ENCODE measurements around the gene GIPC3.

The GIPC3 gene, protein sequence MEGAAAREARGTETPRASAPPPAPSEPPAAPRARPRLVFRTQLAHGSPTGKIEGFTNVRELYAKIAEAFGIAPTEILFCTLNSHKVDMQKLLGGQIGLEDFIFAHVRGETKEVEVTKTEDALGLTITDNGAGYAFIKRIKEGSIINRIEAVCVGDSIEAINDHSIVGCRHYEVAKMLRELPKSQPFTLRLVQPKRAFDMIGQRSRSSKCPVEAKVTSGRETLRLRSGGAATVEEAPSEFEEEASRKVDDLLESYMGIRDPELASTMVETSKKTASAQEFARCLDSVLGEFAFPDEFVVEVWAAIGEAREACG

DNA sequence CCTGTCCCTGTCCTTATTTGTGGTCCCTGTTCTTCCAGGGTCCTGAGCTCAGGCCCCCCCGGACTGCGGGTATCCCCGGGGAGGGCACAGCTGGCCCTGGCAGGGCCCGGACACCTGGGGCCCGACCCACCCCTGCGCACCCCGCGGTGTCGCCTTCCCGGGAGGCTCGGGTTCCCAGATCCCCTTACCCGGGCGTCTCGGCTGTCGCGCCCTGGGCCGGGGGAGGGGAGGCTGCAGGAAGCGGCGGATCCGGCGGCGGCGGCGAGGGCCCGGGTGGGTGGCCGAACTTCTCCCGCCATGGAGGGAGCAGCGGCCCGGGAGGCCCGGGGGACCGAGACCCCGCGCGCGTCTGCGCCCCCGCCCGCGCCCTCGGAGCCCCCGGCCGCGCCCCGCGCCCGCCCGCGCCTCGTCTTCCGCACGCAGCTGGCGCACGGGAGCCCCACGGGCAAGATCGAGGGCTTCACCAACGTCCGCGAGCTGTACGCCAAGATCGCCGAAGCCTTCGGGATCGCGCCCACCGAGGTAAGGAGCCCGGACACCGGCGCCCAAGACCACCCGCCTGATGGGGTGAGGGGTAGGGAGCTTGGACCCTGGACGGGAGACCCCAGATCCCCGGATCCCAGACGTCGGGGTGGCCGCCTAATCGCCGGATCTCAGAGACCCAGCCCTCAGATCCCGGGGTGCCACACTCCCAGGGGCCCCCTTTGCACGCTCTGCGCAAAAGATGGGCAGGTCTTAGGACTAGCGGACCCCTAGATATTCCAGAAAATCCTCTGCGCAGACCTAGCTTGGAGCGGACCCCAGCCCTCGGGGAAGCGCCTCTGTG is at the start of gene GIPC3:
Gene GIPC3 (plus strand): TSS at position 178 of the 826 bp plus-strand sequence. CDS start 120 bp downstream, at position 298.
- peak; percentile 59 for DNase-seq (ENCODE audit: low spot score)

DNA sequence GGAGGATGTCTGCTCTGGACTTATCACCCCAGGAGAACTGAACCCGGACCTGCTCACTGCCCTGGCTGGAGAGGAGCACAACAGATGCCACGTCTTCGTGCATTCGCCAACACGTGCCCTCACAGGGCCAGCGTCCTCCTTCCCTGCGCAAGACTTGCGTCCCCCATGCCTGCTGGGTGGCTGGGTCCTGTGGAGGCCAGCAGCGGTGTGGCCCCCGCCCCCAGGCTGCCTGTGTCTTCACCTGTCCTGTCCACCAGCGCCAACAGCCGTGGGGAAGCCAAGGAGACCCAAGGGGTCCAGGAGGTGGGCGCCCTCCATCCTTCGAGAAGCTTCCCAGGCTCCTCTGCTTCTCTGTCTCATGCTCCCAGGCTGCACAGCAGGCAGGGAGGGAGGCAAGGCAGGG is 49.7 kb upstream of the GIPC3 start:
- no peak for DNase-seq (ENCODE audit: low spot score)

DNA sequence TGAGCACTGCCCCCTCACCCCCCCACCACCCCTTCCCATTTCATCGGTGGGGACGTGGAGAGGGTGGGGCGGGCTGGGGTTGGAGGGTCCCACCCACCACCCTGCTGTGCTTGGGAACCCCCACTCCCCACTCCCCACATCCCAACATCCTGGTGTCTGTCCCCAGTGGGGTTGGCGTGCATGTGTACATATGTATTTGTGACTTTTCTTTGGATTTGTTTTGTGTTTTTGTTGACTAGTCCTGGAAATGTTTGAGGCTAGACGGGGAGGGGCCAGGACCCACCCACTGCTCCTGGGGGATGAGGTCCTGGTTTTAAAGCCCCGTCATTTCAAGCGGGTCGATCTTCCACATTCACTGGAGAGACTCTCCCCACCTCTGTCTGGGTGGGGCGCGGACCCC is 49.3 kb upstream of the GIPC3 start:
- DNase-seq (ENCODE audit: low spot score): no peak

DNA sequence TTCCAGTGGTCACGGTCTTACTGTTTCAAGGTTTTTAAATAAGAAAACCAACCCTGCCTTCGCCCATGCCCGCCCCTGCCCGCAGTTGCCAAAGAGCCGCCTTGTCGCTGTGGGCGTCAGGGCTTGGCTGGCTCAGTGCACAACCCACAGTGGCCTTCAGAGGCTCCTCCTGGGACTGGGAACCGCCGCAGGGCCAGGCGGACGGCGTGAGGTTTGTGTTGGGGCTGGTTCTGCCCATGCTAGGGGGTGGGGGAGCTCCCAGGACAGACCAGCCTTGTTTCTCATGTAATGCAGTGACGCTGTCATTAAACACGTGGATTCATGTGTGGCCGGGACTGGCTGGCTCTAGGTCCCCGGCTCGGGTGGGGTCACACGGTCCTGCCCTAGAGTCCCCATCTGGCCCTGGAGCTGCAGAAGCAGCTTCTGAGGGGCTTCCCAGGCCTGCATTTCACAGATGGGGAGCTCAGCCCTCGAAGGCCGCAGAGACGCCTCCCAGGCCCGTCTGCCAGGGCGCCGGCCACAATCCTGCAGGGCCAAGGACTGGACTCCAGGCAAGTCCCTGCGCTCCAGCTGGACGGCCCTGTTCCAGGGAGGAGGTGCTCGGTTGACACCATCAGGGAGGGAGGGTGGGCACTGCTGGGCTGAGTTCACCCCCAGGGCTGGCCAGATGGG is 48.7 kb upstream of the GIPC3 start:
- no peak for DNase-seq (ENCODE audit: low spot score)

DNA sequence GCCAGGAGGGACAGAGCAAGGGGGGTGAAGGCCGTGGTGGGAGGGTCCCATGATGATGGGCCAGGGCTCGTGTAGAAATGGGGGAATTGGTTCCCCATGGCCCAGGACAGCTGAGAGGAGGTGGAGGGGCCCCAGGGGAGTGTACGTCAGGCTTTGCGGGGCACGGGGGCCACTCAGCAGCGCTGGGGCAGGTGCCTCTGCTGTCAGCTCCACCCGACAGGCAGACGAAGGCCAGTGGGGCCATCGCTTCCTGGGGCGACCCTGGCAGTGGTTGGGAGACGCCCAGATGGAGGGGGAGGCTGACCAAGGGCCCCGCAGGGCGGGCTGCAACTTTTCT is 48.2 kb upstream of the GIPC3 start:
- no peak for DNase-seq (ENCODE audit: low spot score)

DNA sequence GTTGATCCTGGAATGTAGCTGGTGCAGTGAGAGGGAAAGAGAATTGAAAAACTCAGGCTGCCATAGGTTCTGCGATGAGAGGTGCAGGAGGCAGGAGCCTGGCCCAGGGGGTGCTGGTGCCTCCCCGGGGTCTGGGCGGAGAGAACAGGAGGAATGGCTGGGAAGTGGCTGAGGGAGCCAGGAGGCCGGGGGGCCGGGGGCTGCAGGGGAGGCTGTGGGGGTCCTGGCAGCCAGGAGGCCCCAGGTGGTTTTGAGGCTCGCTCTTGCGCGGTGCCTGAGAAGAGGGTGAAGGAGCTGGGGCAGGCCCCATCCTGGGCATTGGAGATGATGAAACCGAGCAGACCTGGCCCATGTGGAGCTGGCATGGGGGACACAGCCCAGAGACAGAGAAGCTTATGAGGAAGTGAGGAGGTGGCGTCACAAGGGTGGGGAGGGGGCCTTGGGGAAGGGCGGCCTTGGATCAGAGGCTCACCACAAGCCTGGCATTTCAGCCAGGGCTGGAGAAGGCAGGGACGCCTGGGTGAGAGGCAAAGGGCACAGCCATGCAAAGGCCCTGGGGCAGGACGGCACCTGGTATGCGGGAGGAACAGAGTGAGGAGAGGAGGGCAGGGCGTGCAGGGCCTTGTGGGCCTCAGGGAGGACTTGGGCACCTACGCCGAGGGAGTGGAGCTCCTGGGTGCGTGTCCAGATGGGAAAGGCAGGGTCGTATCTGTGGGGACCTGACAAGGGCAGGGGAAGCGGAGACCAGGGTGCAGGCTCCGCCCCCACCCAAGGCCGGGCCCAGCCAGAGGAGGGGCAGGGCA is 47.6 kb upstream of the GIPC3 start:
- DNase-seq (ENCODE audit: low spot score): no peak

DNA sequence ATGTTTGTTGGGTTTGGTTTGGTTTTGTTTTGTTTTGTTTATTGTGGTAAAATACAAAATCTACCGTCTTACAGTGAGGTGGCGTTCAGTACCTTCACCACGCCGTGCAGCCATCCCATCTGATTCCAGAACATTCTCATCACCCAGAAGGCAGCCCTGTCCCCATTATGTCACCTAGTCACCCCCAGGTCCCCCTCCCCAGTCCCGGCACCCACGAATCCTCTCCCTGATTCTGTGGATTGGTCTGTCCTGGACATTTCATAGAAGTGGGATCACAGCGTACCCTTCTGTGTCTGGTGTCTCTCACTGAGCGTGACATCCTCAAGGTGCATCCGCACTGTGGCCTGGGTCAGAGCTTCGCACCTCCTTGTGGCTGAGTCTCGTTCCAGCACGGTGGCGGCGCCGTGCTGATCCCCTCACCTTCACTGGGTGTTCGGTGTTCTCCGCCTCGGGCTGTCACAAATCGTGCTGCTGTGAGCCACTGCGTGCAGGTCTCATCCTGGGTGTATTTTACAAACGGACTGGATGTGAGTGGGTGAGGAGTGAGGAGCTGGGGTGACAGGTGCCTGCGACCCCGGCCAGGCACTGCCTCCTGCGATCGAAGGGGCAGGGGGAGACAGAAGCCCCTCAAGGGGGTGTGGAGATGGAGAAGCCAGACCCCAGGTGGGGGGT is 46.9 kb upstream of the GIPC3 start:
- DNase-seq (ENCODE audit: low spot score): no peak

DNA sequence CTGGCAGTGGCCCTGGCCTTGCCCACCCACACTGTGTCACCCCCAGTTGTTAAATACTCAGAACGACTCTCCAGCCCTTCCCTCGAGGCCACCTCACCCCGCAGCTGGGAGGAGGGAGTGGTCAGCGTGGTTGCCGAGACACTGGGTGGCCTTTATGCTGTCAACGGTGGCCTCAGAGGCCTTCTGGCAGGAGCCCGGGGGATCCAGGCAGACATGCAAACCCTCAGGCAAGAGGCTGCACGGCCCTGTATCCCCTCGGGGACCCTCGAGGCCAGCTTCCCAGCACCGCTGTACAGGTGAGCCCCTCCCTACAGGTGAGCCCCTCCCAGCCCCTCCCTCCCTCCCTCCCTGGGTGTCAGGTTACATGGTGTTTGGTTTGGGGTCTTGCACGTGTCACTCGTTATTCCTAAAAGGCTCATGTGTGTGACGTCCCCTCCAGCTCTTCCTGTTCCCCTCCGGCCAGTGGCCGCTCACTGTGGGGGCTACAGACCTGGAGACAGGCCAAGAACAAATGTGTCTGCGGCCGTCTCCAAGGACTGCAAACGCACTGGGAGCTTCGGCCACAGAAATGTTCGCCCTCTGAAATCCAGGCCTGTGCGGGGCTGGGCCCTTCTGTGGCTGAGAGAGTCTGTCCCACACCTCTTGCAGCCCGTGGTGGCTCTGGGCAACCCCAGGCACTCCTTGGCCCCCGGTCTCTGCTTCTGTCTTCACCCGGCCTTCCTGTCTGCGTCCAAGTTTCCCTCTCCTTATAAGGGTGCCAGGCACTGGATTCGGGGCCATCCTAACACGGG is 46.1 kb upstream of the GIPC3 start, which contains the start of gene TEKTIP1:
Gene TEKTIP1 (plus strand): TSS at position 210 of the 791 bp plus-strand sequence. CDS start 4 bp downstream, at position 214.
- peak; percentile 70 for DNase-seq (ENCODE audit: low spot score)

DNA sequence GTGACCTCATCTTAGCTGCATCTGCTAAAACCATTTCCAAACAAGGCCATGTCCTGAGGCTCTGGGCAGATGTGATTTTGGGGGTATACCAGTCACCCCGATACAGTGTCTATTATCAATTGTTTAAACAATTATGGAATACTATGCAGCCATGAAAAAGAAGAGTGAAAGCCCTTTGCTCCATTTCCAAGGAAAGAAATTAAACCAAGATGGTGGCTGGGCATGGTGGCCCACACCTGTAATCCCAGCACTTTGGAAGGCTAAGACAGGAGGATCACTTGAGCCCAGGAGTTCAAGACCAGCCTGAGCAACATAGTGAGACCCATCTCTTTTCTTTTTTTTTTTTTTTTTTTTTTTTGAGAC is 45.5 kb upstream of the GIPC3 start:
- DNase-seq (ENCODE audit: low spot score): no peak

DNA sequence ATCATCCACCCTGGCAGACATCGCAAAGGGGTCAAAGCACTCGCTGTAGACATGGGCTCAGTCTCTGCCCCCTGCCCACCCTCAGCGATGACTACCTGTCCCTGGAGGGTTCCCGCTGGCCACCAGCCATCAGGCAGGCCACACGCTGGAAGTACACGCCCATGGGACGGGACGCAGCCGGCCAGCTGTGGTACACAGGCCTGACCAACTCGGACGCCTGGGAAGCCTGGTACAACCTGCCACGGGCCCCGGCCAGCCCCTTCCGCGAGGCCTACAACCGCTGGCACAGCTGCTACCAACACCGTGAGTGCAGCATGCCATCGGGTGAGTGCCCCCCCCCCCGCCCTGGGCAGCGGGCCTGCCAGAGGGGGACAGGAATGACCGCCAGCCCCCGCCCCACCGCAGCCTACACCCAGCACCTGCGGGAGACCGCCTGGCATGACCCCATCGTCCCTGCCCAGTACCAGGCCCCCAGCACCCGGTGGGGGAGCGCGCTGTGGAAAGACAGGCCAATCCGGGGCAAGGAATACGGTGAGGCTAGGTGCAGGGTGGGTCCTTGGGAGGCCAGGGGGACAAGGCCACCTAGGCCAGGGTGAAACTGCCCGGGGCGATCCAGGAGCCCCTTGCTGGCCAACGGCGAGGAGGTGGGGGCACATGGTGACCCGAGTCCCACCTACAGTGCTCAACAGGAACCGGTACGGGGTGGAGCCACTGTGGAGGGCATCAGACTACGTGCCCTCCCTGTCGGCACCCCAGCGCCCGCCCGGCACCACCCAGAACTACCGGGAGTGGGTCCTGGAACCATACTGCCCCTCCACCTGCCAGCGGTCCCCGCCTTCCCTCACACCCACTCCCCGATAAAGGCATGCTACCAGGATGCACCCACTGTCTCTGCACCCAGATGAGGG is 41.9 kb upstream of the GIPC3 start:
- DNase-seq (ENCODE audit: low spot score): no peak

DNA sequence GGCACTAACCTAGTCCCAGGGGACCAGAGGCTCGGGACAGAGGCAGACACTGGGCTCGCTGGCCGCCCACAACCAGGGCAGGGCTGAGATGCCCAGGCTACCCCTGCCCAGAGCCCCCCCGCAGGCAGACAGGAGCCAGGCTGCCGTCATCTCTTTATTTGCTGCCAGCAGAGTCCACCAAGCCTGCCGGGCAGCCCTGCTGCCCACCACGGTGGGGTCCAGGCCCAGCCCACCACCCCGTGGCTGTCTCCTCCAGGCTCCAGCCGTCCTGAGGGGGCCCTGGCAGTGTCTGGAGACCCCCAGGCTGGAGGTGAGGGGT is 41.3 kb upstream of the GIPC3 start:
- DNase-seq (ENCODE audit: low spot score): no peak

DNA sequence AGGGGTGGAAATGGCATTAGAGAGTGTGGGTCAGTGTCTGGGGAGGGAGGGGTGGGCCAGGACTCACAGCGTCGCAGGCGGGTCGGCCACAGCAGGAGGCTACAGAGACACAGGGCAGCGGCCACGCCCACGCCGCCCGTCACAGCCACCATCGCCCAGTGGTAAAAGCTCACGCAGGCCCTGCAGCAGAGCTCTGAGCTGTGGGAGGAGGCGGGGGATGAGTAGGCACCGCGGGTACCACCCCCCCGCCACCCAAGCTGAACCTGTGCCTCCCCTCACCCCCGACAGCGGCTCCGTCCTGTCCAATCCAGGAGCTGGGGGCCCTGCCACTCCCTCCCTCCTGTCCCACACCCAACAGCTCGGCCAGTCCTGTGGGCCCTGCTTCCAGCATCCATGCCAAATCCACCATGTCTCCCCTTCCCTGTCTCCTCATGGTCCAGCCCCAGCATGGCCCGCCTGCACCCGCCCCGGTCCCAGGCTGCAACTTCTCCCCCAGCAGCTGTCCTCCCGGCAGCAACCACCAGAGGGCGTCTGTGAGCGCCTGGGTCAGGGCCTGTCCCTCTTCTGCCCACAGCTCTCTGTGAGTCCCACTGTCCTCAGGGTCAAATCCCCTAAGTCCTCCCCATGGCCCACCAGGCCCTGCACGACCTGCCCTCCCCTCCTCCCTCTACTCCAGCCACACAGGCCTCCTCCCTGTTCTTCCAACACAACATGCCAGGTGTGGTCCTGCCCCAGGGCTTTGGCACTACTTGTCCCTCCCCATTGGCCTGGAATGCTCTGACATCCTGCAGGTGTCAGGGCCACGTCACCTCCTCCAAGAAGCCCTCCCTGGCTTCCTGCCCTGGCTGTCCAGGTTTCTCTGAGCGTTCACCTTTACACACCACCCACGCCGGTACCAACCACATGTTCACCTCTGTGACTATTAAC is 40.3 kb upstream of the GIPC3 start:
- peak; percentile 95 for DNase-seq (ENCODE audit: low spot score)

DNA sequence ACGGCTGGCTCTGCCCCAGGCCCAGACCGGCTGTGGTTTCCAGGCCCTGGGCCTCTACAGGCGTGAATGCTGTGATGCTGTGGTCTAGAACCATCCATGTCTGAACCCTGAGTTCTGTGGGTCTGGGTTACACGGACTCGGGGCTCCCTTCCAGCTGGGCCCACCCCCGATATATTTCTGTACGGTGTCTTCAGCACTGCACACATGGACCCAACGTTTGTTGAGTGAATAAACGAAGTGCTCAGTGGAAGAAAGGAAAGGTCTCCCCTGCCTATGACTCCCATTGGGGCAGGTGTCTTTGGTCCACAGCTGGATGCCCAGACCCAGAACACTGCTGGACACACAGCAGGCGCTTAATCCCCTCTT is 39.6 kb upstream of the GIPC3 start:
- DNase-seq (ENCODE audit: low spot score): no peak

DNA sequence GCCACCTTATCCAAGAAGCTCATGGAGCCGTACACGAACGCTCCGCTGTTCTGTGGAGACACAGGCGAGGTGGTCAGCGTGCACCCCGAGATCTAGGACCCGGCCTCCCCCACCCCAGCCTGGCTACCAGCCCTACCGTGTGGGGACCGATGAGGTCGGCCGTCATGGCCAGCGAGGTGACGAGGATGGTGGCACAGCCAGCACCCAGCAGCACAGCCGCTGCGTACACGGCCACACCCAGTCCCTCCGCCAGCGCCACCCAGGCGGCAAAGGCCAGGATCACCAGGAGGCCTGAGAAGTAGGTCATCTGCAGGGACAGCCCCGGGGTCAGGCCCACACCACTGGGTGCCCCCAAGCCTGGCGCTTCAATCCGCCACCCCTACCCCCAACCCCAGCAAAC is 39.2 kb upstream of the GIPC3 start:
- DNase-seq (ENCODE audit: low spot score): no peak

DNA sequence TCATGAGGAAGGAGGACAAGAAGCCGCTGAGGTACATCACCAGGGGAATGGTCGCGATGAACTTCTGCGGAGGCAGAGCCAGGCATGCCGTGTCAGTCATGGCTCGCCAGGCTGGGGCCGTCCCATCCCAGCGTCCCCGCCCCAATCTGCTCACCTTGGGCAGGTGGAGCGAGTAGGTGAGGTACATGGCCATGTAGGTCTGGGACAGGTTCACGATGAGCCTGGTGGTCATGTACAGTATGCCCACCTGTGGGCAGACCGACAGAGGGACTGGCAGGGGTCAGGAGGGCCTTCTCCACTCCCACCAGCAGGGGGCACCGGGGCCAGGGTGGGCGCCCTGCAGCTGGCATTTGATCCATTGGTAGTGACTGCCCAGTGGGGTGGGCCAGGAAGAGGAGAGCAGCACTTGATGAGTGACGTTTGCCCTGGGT is 38.0 kb upstream of the GIPC3 start:
- DNase-seq (ENCODE audit: low spot score): peak; percentile 68

DNA sequence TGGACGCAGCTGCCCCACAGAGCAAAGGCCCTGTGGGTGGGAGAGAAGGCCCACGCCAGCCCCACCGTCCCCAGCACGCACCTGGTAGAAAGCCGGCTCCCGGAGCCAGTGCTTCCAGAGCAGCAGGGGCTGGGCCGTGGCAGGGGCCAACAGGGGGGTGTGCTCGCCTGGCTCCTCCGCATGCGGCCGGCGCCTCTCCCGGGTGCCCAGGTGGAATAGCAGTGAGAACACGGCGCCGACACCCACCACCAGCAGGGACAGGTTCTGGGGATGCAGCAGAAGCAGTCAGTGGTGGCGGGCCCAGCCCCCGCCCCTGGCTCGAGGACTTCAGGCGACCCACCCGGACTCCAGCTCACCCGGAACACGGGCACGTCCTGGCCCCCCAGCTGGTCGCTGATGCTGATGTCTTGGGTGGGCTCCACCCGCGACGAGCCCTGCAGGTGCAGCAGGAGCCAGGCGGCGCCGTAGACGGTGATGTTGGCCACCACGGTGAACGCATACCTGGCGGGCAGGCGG is 37.5 kb upstream of the GIPC3 start:
- no peak for DNase-seq (ENCODE audit: low spot score)

DNA sequence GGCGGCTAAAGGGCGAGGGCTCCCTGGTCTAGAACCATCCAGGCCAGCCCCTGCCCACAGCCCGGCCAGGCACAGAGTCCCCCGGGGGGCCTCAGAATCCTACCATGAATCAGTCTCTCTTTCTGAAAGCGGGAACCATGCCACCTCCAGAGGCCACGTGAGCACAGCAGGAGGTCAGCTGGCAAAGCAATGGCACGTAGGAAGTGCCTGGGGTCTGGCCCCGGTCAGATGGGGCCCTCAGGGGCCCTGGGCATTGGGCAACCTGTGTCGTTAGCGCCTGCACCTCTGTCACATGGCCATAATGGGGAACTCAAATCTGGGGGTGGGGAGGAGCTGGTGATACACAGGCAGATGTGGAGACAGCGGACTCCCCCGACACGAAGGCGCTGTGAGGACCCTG is 36.7 kb upstream of the GIPC3 start:
- no peak for DNase-seq (ENCODE audit: low spot score)

DNA sequence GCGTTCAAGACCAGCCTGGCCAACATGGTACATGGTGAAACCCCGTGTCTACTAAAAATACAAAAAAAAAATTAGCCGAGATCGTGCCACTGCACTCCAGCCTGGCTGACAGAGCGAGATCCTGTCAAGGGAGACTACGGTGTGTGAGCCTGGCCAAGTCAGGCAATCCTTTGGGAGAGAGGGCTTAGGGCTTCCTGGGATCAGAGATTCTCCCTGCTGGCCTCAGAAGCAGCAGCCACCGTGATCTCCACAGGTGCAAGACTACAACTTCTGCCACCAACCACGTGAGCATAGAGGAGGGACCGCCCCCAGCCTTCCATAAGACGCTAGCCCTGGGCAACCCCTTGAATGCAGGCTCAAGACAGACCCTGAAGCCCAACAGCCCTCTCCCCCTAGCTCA is 35.5 kb upstream of the GIPC3 start:
- no peak for DNase-seq (ENCODE audit: low spot score)
